ENCODE measurements around the gene IL15.
"Not testable (repeated sequence)": the region's sequence is repeated elsewhere in the genome, so short reads cannot be mapped to it uniquely, and the experiment has no call there.

Gene IL15

GRCh38 chr4:141705048-141705746 is 68.8 kb downstream of the IL15 start:
- no peak for DNase-seq (ENCODE audit: low read depth in 2 of 2)

- DNase-seq (ENCODE audit: low read depth in 2 of 2): no peak
These were observed 69.5 kb downstream of the IL15 start for GRCh38 chr4:141705747-141706377.

- no peak for DNase-seq (ENCODE audit: low read depth in 2 of 2)
These were observed 70.1 kb downstream of the IL15 start for GRCh38 chr4:141706445-141706844.

- DNase-seq (ENCODE audit: low read depth in 2 of 2): no peak
These were observed 74.8 kb downstream of the IL15 start for GRCh38 chr4:141711211-141711610.

- DNase-seq (ENCODE audit: low read depth in 2 of 2): no peak
These were observed 76.8 kb downstream of the IL15 start for GRCh38 chr4:141713185-141713584.

DNA sequence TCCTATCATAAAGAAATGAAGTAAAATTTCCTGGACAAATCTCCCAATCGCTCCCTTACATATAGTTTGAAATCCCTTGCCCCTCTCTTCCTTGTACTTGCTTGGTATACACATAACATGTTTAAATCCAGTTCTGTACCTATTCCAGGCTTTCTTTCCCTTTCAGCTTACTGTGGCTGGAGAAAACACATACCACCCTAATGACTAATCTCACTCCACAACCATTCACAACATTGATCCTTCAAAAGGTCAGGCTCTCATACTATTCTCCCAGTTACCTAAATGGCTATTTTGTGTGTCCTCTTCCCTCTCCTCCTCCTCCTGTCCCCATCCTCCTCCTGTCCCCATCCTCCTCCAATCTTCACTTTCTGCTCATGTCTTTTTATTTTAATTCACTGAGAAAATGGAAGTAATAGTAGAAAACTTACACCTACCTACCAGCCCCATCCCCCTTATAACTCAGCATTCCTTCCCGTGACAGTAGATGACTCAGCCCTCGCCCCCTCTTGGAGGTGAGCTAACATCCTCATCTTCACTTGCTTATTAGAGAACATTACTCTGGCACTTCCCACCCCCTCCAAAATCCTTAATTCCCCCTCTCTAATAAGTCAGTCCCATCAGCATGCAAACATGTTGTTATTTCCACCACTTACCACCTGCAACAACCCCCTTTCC is 77.5 kb downstream of the IL15 start:
- no peak for DNase-seq (ENCODE audit: low read depth in 2 of 2)

DNA sequence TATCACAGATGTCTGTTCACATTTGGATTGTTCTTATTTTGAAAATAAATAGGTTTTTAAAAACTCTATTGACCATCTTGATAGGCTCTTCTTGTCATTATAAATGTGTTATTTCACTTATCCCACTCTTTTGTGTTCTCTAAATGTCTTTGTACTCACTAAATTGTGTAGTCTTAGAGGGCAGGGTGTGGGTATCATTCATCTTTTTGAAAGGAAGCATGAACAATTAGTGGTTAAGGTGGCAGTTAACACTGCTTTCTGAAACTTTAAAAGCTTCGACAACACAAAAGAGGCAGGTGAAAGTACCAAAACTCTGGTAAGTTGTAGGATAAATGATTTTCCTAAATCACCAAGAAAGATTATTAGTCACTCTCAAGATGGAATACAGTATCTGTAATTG is 83.2 kb downstream of the IL15 start:
- DNase-seq (ENCODE audit: low read depth in 2 of 2): no peak

- DNase-seq (ENCODE audit: low read depth in 2 of 2): no peak
These were observed 84.8 kb downstream of the IL15 start for GRCh38 chr4:141721174-141721573.

DNA sequence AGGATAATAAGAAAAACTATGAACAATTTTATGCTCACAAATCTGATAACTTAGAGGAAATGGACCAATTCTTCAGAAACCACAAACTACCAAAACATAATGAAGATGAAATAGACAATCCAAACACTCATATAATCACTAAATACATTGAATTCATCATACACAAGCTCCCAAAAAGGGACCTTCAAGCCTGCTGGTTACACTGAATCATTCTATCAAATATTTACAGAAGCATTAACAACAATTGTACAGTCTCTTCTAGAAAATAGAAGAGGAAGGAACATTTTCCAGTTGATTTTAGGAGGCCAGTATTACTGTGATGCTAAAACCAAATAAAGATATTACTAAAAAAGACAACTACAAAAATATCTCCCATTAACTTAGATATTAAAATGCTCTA is 88.3 kb downstream of the IL15 start:
- DNase-seq (ENCODE audit: low read depth in 2 of 2): no peak

DNA sequence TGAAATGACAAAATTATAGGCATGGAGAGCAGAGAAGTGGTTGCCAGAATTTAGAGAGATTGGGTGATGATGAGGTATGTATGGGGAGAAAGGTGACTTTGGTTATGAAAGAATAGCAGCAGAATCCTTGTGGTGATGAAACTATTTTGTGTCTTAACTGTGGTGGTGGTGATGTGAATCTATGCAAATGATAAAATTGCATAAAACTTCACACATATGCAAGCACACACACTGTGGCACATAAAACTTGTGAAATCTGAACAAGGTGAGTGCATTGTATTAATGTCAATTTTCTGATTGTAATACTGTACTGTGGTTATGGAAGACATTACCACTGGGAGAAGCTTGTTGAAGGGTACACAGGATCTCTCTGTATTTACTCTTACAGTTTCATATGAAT is 91.0 kb downstream of the IL15 start:
- DNase-seq (ENCODE audit: low read depth in 2 of 2): no peak

GRCh38 chr4:141730805-141731204 is 94.4 kb downstream of the IL15 start:
- no peak for DNase-seq (ENCODE audit: low read depth in 2 of 2)

DNA sequence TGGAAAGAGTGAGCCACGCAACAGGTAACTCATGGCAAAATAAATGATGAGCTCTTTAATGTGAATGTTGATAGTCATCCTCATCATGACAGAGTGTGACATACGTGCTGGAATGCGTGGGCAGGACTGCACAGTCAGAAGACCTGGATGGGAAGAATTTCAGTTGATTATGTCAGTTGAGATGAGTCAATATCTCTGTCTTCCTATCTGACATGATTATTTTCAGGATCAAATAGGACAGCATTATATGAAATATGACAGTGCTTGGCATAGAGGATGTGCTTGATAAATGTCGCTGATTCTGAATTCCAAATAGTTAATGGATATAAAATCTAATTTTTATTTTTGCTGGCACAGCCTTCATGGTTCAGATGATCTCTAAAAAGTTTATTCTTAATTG is 95.1 kb downstream of the IL15 start:
- no peak for DNase-seq (ENCODE audit: low read depth in 2 of 2)

- no peak for DNase-seq (ENCODE audit: low read depth in 2 of 2)
These were observed 103.3 kb downstream of the IL15 start for GRCh38 chr4:141739636-141740035.

DNA sequence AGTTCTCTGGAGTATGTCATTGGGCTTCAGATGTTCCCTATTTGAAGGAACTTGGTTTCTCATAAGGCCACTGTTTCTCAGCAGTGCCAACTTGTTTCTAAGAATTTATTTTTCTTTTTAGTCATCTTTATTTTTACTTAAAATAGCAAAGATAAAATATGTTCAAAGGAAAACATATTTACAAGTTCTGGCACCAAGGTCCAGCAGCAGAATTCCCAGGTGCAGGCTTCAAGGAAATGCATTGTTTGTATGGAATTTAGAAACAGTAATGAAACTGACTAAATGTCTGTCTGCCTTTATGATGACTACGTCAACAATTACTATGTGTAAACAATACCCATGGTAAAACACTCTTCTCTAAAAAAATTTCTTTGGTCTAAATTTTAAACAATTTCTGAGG is 109.6 kb downstream of the IL15 start:
- DNase-seq (ENCODE audit: low read depth in 2 of 2): no peak

DNA sequence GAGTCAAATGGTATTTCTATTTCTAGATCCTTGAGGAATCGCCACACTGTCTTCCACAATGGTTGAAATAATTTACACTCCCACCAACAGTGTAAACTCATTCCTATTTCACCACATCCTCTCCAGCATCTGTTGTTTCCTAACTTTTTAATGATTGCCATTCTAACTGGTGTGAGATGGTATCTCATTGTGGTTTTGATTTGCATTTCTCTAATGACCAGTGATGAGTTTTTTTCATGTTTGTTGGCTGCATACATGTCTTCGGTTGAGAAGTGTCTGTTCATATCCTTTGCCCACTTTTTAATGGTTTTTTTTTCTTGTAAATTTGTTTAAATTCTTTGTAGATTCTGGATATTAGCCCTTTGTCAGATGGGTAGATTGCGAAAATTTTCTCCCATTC is 115.4 kb downstream of the IL15 start:
- DNase-seq (ENCODE audit: low read depth in 2 of 2): not testable (repeated sequence)

DNA sequence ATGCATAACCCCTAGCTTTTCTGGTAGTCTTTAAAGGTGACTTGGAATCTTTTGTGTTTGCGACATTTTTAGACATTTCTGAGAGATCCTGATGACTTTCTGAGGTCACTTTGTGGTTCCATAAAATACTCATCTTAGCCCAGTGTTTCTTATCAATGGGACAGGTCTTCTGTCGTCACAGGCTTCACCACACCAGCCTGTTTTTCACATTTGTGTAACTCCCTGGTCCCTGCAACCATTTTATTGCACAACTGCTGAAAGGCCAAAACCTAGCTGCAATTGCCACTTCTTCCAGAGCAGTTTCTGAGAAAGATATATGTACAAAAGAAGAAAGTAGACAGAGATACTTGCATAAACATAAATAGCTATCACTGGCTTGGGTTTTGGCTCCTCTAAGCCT is 120.9 kb downstream of the IL15 start:
- no peak for DNase-seq (ENCODE audit: low read depth in 2 of 2)

DNA sequence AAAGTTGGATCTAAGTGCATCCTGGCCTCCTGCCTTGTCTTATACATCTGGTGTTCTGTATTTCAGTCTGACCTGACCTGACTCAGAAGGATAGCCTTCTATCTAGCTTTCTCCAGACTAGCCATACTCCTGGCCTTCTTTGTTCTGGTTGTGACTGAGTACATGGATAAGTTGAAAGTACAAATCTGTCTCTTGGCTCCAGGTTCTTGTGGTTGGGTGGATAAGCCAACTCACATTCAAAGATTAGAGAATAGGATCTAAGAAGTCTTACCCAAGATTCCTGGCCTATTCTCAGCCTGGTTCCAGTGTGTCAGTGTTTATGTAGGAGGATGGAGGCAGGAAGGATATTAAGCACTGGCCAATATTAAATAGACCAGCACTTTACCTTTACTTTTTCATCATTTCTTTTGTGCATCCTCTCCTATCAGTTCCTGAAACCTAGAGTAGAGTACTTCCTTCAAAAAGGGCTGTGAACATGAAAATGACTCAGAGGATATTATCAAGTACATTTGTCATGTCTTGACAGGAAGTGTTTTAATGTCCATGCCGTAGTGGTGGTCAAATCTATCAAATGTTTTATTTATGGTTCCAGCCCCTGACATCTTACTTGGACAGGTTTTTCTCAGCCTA is 123.5 kb downstream of the IL15 start:
- no peak for DNase-seq (ENCODE audit: low read depth in 2 of 2)

DNA sequence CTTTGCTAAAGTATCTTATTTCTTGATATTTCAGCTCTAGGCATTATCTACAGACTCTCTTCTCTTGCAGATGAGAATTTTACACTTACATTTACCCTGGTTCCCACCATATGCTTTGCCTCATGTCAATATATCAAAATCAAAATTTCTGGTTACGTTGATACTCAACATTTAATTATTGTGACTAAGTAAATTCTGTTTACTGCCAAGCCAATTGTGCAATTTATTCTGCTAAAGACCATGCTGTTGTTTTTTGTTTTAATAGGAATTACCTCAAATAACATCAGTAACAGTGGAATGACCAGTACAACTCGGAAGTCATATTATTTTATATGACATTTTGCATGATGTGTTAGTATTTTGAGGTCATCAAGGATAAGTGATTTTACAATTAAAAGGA is 125.5 kb downstream of the IL15 start:
- no peak for DNase-seq (ENCODE audit: low read depth in 2 of 2)

GRCh38 chr4:141763374-141763773 is 127.0 kb downstream of the IL15 start:
- no peak for DNase-seq (ENCODE audit: low read depth in 2 of 2)

DNA sequence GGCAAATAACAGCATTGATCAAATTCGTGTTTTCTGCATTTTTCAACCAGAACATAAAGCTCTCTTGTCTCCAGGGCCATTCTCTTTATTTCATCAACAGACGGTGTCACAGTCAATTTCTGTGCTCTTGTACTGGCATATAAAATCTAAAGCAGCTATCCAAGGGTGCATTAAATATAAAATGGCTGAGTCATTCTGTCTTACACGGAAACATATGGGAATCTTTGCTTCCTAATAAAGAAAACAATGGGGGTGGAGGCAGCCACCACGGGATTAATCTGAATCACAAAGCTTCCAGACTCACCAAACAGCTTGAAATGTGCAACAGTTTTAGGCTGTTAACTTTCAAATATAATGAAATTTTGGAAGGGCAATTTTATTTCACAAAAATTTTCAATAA is 132.6 kb downstream of the IL15 start:
- no peak for DNase-seq (ENCODE audit: low read depth in 2 of 2)

DNA sequence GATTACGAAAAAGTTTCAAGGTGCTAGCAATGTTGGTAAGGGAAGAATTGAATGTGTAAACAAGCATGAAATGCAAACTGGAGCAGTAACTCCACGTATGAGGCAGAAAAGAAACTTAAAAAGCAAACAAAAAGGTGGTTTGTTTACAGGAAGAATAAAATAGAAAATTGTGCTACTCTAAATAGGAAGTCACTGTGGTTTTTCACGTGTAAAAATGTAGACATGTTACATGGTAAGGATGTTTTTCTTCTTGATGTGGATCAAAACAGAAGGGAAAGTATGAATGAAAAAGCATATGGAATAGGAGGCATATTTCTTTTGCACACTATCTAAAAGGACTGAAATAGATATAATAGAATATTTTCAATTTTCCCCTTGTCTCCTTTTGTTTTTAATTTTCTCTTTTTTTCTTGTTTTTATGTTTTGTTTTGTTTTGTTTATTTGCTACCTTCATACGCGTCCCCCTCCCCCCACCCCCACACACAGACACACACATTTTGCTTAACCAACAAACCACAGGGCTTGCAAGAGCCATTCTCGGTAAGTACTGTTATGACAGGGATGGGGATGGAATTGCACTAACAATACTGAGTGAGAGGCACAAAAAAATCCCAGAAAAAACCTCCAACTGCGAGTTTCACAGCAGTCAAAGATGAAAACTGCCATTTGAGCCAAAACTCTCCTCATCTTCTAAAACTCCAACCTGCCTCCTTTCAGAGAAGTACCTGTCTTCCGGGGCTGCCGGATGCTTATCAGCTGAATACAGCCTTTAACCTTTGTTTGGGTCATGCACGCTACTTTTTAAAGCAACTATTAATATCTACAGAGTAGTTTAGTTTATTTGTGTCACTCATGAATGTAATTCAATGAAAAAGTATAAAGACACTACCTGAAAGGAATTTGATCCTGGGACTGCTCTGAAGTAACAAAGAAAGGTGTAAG is 135.8 kb downstream of the IL15 start:
- no peak for DNase-seq (ENCODE audit: low read depth in 2 of 2)

DNA sequence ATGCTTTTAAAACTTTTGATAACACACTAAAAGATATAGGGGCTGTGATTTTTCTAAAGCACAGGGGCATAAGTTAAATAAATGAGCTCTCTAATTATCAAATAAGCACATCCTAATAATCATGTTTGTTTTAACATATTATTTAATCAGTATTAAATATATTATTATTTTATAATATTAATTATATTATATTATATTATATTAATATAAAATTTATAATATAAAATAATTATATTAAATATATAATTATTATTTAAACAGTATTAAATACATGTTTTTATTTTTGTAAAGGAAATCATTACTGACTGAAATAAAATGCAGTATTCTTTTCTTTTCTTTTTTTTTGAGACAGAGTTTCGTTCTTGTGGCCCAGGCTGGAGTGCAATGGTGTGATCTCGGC is 136.5 kb downstream of the IL15 start:
- DNase-seq (ENCODE audit: low read depth in 2 of 2): no peak

Data from stimulated activated CD8-positive, alpha-beta memory T cell treated with anti-CD3 and anti-CD28 coated beads, Interleukin-15, amount 100 ng/mL, for 48 hours (primary cell).